H7 (cell line): ENCODE results near the gene LRRC56. TPM values are rescaled to one million over a fixed set of nuclear protein-coding genes. Genes with fewer than 3 reads are reported as not detected.

Source experiments
- DNase-seq: peaks from one replicate; pipeline ENCODE4 v3.0.0; 2012
- H3K27me3 ChIP-seq: 2 replicates; pipeline ENCODE4 v1.6.0; 2011; ENCODE audit warnings: mild to moderate bottlenecking, low read length; ENCODE audit not compliant: control insufficient read depth, insufficient read depth
- H3K36me3 ChIP-seq: replicated peaks from 2 replicates; pipeline ENCODE4 v1.5.1; 2011; ENCODE audit warnings: low read length; ENCODE audit not compliant: control insufficient read depth, insufficient read depth
- H3K4me3 ChIP-seq: 2 replicates; pipeline ENCODE4 v1.5.1; 2011; ENCODE audit warnings: low read depth, mild to moderate bottlenecking, control low read depth, low read length, moderate library complexity; ENCODE audit not compliant: insufficient read depth
- total RNA-seq: library from RNA; depleted of rRNA; stranded (reverse); fragments of >200 nt; shearing (Covaris generic); gene quantifications from 2 replicates; pipeline ENCODE4 v1.2.3, GENCODE V29; 2014

Gene LRRC56
- total RNA-seq, 1 experiment from 2014 or later = 1.5 TPM

GRCh38 chr11:528166-528814 is 9.0 kb upstream of the LRRC56 start:
- DNase-seq = peak; percentile 62
- Histone ChIP-seq H3K36me3 (peaks cover 3% of the 10 kb centered on the region), H3K4me3 (no peak overlapping the region), H3K27me3 (no peaks in the 10 kb centered on the region)

- no peaks in the 10 kb centered on the region for H3K27me3 ChIP-seq
- no peak overlapping the region for H3K4me3 ChIP-seq
- peak; percentile 66 for DNase-seq
- peaks cover 3% of the 10 kb centered on the region for H3K36me3 ChIP-seq
These were observed 8.3 kb upstream of the LRRC56 start for GRCh38 chr11:528815-529727.

- peaks cover 3% of the 10 kb centered on the region for H3K36me3 ChIP-seq
- no peak overlapping the region for H3K4me3 ChIP-seq
- DNase-seq = peak; percentile 58
- H3K27me3 ChIP-seq = no peaks in the 10 kb centered on the region
These were observed 7.5 kb upstream of the LRRC56 start for GRCh38 chr11:529728-530411.

- H3K27me3 ChIP-seq = no peaks in the 10 kb centered on the region
- peaks cover 3% of the 10 kb centered on the region for H3K36me3 ChIP-seq
- no peak overlapping the region for H3K4me3 ChIP-seq
- peak; percentile 63 for DNase-seq
These were observed 6.1 kb upstream of the LRRC56 start for GRCh38 chr11:530960-531831.

GRCh38 chr11:531919-532526 is 5.3 kb upstream of the LRRC56 start:
- DNase-seq = peak; percentile 42
- Histone ChIP-seq H3K4me3 (no peak overlapping the region), H3K27me3 (peaks cover 6% of the 10 kb centered on the region), H3K36me3 (peaks cover 3% of the 10 kb centered on the region)

GRCh38 chr11:532527-532985 is 4.8 kb upstream of the LRRC56 start:
- peaks cover 3% of the 10 kb centered on the region for H3K36me3 ChIP-seq
- peak; percentile 62 for DNase-seq
- H3K4me3 ChIP-seq = no peak overlapping the region
- H3K27me3 ChIP-seq = peaks cover 10% of the 10 kb centered on the region

GRCh38 chr11:532986-533585 is 4.2 kb upstream of the LRRC56 start:
- Histone ChIP-seq H3K36me3 (peaks cover 3% of the 10 kb centered on the region), H3K4me3 (no peak overlapping the region), H3K27me3 (peaks cover 11% of the 10 kb centered on the region)
- peak; percentile 53 for DNase-seq

GRCh38 chr11:533586-534395 is 3.5 kb upstream of the LRRC56 start:
- peak; percentile 48 for DNase-seq
- Histone ChIP-seq H3K36me3 (peaks cover 3% of the 10 kb centered on the region), H3K4me3 (no peak overlapping the region), H3K27me3 (peaks cover 11% of the 10 kb centered on the region)

GRCh38 chr11:534396-535209 is 2.7 kb upstream of the LRRC56 start:
- Histone ChIP-seq H3K36me3 (peaks cover 3% of the 10 kb centered on the region), H3K27me3 (peaks cover 11% of the 10 kb centered on the region)
- peak; percentile 87 for DNase-seq

GRCh38 chr11:535210-535518 is 2.2 kb upstream of the LRRC56 start:
- H3K36me3 ChIP-seq = peaks cover 3% of the 10 kb centered on the region
- DNase-seq = no peak
- H3K4me3 ChIP-seq = peak overlapping the region; percentile 87
- peaks cover 11% of the 10 kb centered on the region for H3K27me3 ChIP-seq

More at GRCh38 chr11:534396-535209, 2.7 kb upstream of the LRRC56 start:
- peak overlapping the region; percentile 87 for H3K4me3 ChIP-seq

- DNase-seq = peak; percentile 100
- peaks cover 11% of the 10 kb centered on the region for H3K27me3 ChIP-seq
- H3K4me3 ChIP-seq = peak within 1 kb of the TSS; percentile 87
- H3K36me3 ChIP-seq = peaks cover 3% of the 10 kb centered on the region
These were observed 1.5 kb upstream of the LRRC56 start, which contains the start of gene HRAS for GRCh38 chr11:535519-536454. Gene HRAS (minus strand): TSS chr11:535576.
